Stimulated activated CD8-positive, alpha-beta memory T cell treated with anti-CD3 and anti-CD28 coated beads, Interleukin-7, amount 100 ng/mL, for 48 hours (primary cell): ENCODE results near the gene TBC1D17.

ENCODE experiments used
- DNase-seq, 2 donors: peaks; one replicate each; pipeline ENCODE4 v3.0.0-alpha.2; 2020; ENCODE audit warnings: low read depth in 1 of 2; ENCODE audit errors: extremely low read depth in 1 of 2

TBC1D17 gene

GRCh38 chr19:49847731-49848696 is 29.5 kb upstream of the TBC1D17 start:
- DNase-seq, result no peak

DNA sequence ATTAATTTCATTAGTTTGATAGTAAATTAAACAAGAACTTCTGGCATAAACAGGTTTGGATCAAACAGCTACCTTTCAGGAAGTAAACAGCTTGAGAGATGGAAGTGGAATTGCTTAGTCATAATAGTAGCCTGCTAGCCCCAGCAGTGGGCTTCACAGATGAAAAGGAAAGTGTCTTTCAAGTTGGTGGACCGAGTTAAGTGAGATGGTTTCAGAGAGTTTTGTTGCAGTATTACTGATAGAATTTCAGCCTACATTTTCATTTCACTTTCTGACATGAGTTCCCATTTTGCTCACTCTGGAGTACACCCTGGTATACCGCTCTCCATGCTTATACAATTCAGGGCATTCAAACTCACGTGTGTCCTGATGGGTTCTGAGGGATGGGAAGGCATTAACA is 28.6 kb upstream of the TBC1D17 start:
- no peak for DNase-seq

GRCh38 chr19:49849433-49850220 is 27.9 kb upstream of the TBC1D17 start:
- no peak for DNase-seq

DNA sequence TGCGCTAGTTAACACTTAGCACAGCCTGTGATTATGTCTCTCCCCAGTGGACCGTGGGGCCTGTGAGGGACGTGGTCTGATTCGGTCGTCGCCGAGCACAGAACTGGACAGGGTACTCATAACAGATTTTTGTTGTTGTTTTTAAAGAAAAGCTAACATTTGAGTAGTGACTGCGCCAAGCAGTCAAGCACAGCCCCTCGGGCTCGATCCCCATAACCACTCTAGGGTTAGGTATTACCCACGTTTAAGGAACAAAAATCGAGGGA is 27.3 kb upstream of the TBC1D17 start:
- no peak for DNase-seq

GRCh38 chr19:49850487-49851342 is 26.8 kb upstream of the TBC1D17 start, which contains the start of gene PTOV1:
PTOV1 (plus strand) TSS chr19:49851159.
- DNase-seq, result peak; percentile 78 to 81

DNA sequence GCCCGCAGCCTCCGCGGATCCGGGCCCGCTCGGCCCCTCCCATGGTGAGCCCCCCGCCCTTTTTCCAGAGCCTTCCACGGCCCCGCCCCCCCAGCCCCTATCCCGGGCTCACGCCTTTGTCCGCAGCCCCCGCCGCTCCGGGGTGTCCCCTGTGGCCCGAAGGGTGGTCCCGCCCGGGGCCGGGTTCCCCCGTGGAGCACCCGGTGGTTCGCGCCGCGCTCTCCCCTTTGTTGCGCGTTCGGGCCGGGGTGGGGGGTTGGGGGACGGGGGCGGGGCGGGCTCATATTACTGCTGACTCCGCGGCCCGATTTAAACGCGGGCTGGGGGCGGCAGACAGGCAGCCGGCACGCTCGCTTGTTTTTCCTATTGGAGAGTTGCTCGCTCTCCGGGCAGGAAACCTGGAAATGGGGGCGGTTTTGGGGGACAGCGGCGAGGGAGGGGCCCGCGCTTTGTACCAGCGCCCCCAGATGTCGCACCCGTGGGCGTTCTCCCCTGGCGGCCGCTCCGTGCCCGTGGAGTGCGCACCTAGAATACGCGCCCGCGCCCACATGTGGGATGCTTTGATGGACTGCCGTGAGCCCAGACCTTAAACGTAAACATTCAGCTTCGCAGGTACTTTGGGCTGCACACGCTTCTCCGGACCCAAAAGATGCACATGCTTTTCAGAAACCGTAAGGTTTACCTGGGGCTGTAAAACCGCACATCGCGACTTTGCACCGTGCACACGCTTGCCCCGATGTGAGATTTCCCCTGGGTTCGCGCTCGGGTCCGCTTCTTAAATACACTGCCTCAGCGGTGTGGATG is 25.8 kb upstream of the TBC1D17 start:
- no peak for DNase-seq

DNA sequence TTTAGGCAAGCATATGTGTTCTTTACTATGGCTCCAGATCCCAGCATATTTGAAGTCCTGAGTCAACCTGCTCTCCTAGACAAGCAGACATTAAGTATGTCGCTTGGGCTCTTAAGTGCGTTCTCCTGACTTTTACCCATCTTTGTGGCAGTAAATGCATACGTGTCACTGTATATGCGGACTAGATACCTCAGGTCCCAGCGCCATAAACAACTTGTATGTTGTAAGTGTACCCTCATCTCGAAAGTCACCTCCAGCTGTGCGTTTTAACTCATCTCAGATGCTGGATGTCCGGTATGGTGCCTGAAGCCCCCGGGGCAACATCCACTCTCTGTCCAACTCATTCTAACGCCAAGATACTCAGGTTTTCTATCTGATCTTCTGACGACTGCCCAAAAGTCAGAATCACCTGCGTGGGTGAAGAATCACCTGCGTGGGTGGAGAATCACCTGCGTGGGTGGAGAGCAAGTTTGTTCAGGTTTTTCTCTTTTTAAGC is 24.8 kb upstream of the TBC1D17 start:
- no peak for DNase-seq

GRCh38 chr19:49853852-49854377 is 23.6 kb upstream of the TBC1D17 start:
- no peak for DNase-seq

DNA sequence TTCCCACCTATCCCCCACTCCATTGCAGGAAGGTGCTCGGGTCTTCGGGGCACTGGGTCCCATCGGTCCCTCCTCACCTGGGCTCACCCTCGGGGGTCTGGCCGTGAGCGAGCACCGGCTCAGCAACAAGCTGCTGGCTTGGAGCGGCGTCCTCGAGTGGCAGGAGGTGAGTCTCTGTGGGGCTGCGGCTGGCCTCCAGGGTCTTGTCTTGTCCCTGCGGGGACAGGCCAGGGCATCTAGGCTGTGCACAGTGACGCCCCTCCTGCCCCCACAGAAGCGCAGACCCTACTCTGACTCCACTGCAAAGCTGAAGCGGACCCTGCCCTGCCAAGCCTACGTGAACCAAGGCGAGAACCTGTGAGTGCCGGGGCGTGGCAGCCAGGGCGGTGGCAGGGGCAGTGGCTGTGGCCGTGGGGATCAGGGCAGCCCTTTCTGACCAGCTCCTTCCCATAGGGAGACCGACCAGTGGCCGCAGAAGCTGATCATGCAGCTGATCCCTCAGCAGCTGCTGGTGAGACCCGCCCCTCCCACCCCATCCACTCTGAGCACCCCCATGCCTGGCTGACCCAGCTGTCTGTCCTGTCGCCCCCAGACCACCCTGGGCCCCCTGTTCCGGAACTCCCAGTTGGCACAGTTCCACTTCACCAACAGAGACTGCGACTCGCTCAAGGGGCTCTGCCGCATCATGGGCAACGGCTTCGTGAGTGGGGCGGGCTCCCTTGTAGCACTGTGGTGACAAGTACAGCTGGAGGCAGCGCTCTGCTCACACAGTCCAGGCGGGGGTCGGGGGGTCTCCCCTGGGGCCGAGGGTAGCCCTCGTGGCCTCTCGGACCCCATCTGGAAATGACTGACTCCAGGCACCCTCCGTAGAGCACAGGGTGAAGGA is 22.9 kb upstream of the TBC1D17 start:
- no peak for DNase-seq

- DNase-seq, result no peak
Observed at GRCh38 chr19:49855277-49855675, 22.2 kb upstream of the TBC1D17 start.

GRCh38 chr19:49855676-49856573 is 21.6 kb upstream of the TBC1D17 start:
- DNase-seq, result no peak

- DNase-seq, result no peak
Observed at GRCh38 chr19:49856574-49857021, 20.9 kb upstream of the TBC1D17 start.

GRCh38 chr19:49857061-49857837 is 20.3 kb upstream of the TBC1D17 start:
- DNase-seq, result no peak

DNA sequence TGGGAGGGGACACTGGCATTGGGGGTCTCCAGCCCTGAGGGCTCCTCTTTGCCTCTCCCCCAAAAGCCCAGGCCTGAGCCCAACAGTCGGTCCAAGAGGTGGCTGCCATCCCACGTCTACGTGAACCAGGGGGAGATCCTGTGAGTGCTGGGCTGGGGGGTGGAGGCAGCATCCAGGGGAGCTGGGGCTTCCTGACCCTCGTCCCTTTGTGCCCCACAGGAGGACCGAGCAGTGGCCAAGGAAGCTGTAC is 19.7 kb upstream of the TBC1D17 start:
- DNase-seq, result no peak

DNA sequence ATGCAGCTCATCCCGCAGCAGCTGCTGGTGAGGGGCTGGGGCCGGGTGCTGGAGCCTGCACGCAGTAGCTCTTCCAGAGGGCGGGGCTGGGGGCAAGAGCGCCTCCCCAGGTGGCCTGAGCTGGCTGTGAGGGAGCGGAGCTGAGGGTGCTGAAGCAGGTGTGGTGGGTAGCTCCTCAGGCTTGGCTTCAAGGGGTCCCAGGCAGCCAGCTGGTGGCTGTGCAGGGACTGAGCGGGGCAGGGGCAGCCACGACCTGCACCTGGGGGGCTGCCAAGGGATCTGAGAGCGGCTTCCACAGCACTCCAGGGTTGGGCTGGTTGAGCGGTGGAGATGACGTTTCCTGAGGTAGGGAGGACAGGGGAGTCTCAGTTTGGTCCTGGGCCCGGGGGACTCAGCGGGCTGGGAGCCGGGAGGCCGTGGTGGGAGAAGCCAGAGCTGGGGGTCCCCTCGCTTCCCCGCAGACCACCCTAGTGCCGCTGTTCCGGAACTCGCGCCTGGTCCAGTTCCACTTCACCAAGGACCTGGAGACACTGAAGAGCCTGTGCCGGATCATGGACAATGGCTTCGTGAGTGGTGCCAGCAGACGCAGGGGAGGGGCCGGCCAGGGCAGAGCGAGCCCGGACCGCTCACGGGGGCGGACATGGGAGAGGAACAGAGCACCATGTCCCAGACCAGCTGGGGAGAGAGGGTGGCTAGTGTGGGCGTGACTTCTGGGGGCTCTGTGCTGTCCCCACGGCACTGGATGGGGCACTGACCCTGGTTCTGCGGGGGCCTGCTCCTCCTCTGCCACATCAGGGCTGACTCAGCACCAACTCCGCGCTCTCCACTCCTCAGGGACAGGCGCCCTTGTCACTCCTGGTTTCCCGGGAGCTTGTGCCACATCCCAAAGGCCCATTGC is 19.2 kb upstream of the TBC1D17 start:
- DNase-seq, result no peak

GRCh38 chr19:49859682-49860335 is 17.7 kb upstream of the TBC1D17 start:
- DNase-seq, result no peak
